Measurements from ENCODE around the gene ARHGEF28. TPM values are rescaled to one million over a fixed set of nuclear protein-coding genes. Genes with fewer than 3 reads are reported as not detected.

ARHGEF28 gene
- total and polyA plus RNA-seq, 2 donors (not counting 1 experiment from before 2014, with no cell fraction given) = not detected

DNA sequence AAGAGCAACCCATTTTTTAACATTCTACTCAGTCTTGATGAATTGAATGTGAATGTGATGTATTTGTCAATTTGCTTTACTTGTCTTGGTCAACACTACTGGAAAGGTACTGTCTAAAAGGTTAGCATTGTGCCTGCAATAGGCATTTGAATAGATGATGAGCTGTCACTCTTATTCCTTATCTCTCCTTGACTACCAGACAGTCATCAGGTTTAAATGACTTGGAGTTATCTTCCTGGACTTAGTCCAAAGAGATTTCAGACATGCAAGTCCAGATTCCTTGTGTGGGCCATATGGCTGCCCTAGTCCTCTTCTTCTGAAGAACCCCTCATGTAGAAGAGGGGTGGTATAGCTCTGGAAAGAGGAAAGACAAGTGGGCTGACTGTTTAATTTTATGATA lies 4.8 kb downstream of the ARHGEF28 start:
- CTCF ChIA-PET = no interaction called here
- H3K27me3 ChIP-seq (replicated peaks in 1 of 4; ENCODE audit: control extremely low read depth in 1 of 4, control insufficient read depth in 3 of 4, insufficient read depth in 4 of 4, low read length in 3 of 4) = peaks cover 0 to 19% (median 13%) of the 10 kb centered on the region in 4 experiments
- Mint-ChIP-seq H3K4me3 (no peak overlapping the region), H3K27me3 (peaks cover 50% of the 10 kb centered on the region), H3K4me1 (no peaks in the 10 kb centered on the region), H3K9me3 (ENCODE audit: insufficient read depth) (no peaks in the 10 kb centered on the region), H3K27ac (no peak overlapping the region)
- intact Hi-C loops (cut with micrococcal nuclease) = no loop called here
- no peak overlapping the region for H3K9ac ChIP-seq (ENCODE audit: low read length)
- H3K9me3 ChIP-seq (ENCODE audit: control extremely low read depth in 1 of 3, control insufficient read depth in 2 of 3, insufficient read depth in 1 of 3, low read length in 2 of 3) = no peaks in the 10 kb centered on the region
- no peaks in the 10 kb centered on the region for H3K79me2 ChIP-seq (ENCODE audit: control insufficient read depth, insufficient read depth, low read length)
- POLR2A ChIA-PET = no interaction called here
- TF ChIP-seq, protein P1, sequence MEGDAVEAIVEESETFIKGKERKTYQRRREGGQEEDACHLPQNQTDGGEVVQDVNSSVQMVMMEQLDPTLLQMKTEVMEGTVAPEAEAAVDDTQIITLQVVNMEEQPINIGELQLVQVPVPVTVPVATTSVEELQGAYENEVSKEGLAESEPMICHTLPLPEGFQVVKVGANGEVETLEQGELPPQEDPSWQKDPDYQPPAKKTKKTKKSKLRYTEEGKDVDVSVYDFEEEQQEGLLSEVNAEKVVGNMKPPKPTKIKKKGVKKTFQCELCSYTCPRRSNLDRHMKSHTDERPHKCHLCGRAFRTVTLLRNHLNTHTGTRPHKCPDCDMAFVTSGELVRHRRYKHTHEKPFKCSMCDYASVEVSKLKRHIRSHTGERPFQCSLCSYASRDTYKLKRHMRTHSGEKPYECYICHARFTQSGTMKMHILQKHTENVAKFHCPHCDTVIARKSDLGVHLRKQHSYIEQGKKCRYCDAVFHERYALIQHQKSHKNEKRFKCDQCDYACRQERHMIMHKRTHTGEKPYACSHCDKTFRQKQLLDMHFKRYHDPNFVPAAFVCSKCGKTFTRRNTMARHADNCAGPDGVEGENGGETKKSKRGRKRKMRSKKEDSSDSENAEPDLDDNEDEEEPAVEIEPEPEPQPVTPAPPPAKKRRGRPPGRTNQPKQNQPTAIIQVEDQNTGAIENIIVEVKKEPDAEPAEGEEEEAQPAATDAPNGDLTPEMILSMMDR (IDR thresholded peaks at IDR 0.05) = no peak
- H2AFZ ChIP-seq (ENCODE audit: insufficient read depth, low read depth, low read length, poor library complexity, severe bottlenecking) = no peak overlapping the region
- no peak overlapping the region for H3K27ac ChIP-seq (ENCODE audit: low read length in 2 of 2)
- no peaks in the 10 kb centered on the region for H4K20me1 ChIP-seq (ENCODE audit: control insufficient read depth, insufficient read depth, low read length, poor library complexity, severe bottlenecking)
- no peaks in the 10 kb centered on the region for H3K36me3 ChIP-seq (replicated peaks in 1 of 2; ENCODE audit: control extremely low read depth in 1 of 2, control insufficient read depth in 1 of 2, extremely low read depth in 1 of 2, insufficient read depth in 2 of 2, low read length in 1 of 2)
- no peak for ATAC-seq (ENCODE audit: low read depth)
- no peak overlapping the region for H3K4me2 ChIP-seq (replicated peaks; ENCODE audit: low read depth, low read length, poor library complexity, severe bottlenecking)
- peaks cover 0 to 7% of the 10 kb centered on the region in 2 donors for H3K4me1 ChIP-seq (ENCODE audit: control insufficient read depth in 2 of 2, insufficient read depth in 2 of 2, low read length in 2 of 2)
- no peak for DNase-seq
- H3K4me3 ChIP-seq (ENCODE audit: control extremely low read depth in 1 of 5, extremely low read depth in 1 of 5, insufficient read depth in 1 of 5, low read depth in 2 of 5, low read length in 4 of 5) = no peak overlapping the region

DNA sequence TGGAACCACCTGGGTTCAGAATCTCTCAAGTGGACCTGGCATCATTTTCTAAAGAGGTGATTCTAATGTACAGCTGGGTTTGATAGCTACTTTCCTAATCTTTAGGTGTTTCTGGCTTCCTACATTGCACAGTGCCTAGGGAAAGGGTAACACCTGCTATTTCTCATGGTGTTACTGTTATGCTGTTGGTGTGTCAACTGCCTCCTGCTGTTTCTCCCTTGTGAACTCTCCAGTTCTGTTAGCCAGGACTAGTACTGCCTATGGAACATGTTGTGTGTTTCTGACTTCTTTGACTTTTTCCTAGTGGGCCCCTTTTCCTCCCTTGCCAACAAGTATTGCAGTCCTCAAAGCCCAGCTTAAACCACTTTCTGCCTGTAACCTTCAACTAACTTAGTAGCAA lies 5.5 kb downstream of the ARHGEF28 start:
- POLR2A ChIA-PET = no interaction called here
- no peaks in the 10 kb centered on the region for H3K9me3 ChIP-seq (ENCODE audit: control extremely low read depth in 1 of 3, control insufficient read depth in 2 of 3, insufficient read depth in 1 of 3, low read length in 2 of 3)
- no peak overlapping the region for H3K4me3 Mint-ChIP-seq

More for the DNA sequence above, 5.5 kb downstream of the ARHGEF28 start:
- Mint-ChIP-seq H3K4me1 (no peaks in the 10 kb centered on the region), H3K27ac (no peak overlapping the region), H3K9me3 (ENCODE audit: insufficient read depth) (no peaks in the 10 kb centered on the region), H3K27me3 (peaks cover 53% of the 10 kb centered on the region)
- ATAC-seq (ENCODE audit: low read depth) = no peak
- intact Hi-C loops (cut with micrococcal nuclease) = no loop called here
- H2AFZ ChIP-seq (ENCODE audit: insufficient read depth, low read depth, low read length, poor library complexity, severe bottlenecking) = no peak overlapping the region
- no peaks in the 10 kb centered on the region for H3K79me2 ChIP-seq (ENCODE audit: control insufficient read depth, insufficient read depth, low read length)
- no peak overlapping the region for H3K27ac ChIP-seq (ENCODE audit: low read length in 2 of 2)
- no peak for TF ChIP-seq EZH2 (IDR thresholded peaks at IDR 0.05; ENCODE audit: borderline replicate concordance, insufficient read depth, low read depth, low read length, poor library complexity, severe bottlenecking)
- TF ChIP-seq, protein P1 (IDR thresholded peaks at IDR 0.05) = no peak
- CTCF ChIA-PET = no interaction called here
- H3K4me1 ChIP-seq (ENCODE audit: control insufficient read depth in 2 of 2, insufficient read depth in 2 of 2, low read length in 2 of 2) = peaks cover 0 to 3% of the 10 kb centered on the region in 2 donors
- no peak for DNase-seq
- H3K27me3 ChIP-seq (replicated peaks in 1 of 4; ENCODE audit: control extremely low read depth in 1 of 4, control insufficient read depth in 3 of 4, insufficient read depth in 4 of 4, low read length in 3 of 4) = peaks cover 0 to 19% (median 12%) of the 10 kb centered on the region in 4 experiments
- H3K4me3 ChIP-seq (ENCODE audit: control extremely low read depth in 1 of 5, extremely low read depth in 1 of 5, insufficient read depth in 1 of 5, low read depth in 2 of 5, low read length in 4 of 5) = no peak overlapping the region
- H3K9ac ChIP-seq (ENCODE audit: low read length) = no peak overlapping the region
- no peaks in the 10 kb centered on the region for H4K20me1 ChIP-seq (ENCODE audit: control insufficient read depth, insufficient read depth, low read length, poor library complexity, severe bottlenecking)
- H3K4me2 ChIP-seq (replicated peaks; ENCODE audit: low read depth, low read length, poor library complexity, severe bottlenecking) = no peak overlapping the region
- H3K36me3 ChIP-seq (replicated peaks in 1 of 2; ENCODE audit: control extremely low read depth in 1 of 2, control insufficient read depth in 1 of 2, extremely low read depth in 1 of 2, insufficient read depth in 2 of 2, low read length in 1 of 2) = no peaks in the 10 kb centered on the region

Data from B cell (primary cell).